Measurements from ENCODE around the gene C1orf50.

Gene C1orf50

DNA sequence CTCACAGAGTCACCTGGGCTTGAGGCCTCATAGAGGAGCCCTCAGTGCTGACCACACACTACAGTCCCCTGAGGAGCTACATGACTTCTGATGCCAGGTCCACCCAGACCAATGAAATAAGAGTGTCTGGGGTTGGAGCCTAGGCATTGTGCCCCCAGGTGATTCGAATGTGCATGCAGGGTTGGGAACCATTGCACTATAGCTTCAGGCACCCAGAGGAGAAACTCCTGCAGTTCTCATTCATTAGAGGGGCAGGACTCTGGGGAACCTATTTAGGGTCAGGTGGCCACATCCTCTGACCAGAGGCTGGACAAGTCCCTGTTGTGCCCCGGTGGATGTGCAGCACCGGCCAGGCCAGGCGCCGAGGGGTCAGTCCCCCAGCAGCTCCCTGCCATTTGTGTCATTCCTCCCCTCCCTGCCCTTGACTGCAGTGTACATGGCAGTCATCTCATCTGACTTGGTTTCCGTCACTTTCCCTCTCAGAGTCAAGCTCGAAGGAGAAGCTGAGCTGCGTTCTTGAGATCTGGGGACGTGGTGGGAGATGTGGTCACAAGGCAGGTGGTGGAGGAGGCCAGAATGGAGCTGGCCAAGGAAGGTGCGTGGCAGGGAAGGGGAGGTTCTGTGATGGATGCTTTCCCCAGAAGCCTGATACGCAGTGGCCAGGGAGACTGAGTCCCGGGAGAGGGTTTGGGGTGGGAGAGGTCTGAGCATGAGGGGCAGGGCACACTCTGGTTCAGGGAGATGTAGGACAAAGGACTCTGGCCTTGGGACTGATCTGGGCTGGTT, 33.4 kb upstream of the C1orf50 start:
- Histone ChIP-seq H3K4me2 (no peak overlapping the region), H3K36me3 (ENCODE audit: insufficient read depth) (no peaks in the 10 kb centered on the region), H3K27ac (no peak overlapping the region), H3K4me1 (ENCODE audit: low read depth, poor library complexity, severe bottlenecking) (peaks cover 3% of the 10 kb centered on the region), H3K9ac (no peak overlapping the region), H2AFZ (ENCODE audit: low read depth) (no peak overlapping the region), H3K27me3 (ENCODE audit: insufficient read depth, low read depth) (no peaks in the 10 kb centered on the region), H3K79me2 (ENCODE audit: insufficient read depth, low read depth) (no peaks in the 10 kb centered on the region), H3K4me3 (IDR thresholded peaks at IDR 0.05; ENCODE audit: insufficient read depth, low read depth, low read length) (no peak overlapping the region), H4K20me1 (ENCODE audit: insufficient read depth) (no peaks in the 10 kb centered on the region)
- TF ChIP-seq, protein P1, sequence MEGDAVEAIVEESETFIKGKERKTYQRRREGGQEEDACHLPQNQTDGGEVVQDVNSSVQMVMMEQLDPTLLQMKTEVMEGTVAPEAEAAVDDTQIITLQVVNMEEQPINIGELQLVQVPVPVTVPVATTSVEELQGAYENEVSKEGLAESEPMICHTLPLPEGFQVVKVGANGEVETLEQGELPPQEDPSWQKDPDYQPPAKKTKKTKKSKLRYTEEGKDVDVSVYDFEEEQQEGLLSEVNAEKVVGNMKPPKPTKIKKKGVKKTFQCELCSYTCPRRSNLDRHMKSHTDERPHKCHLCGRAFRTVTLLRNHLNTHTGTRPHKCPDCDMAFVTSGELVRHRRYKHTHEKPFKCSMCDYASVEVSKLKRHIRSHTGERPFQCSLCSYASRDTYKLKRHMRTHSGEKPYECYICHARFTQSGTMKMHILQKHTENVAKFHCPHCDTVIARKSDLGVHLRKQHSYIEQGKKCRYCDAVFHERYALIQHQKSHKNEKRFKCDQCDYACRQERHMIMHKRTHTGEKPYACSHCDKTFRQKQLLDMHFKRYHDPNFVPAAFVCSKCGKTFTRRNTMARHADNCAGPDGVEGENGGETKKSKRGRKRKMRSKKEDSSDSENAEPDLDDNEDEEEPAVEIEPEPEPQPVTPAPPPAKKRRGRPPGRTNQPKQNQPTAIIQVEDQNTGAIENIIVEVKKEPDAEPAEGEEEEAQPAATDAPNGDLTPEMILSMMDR (conservative IDR thresholded peaks at IDR 0.05; ENCODE audit: low read depth, low read length): no peak

DNA sequence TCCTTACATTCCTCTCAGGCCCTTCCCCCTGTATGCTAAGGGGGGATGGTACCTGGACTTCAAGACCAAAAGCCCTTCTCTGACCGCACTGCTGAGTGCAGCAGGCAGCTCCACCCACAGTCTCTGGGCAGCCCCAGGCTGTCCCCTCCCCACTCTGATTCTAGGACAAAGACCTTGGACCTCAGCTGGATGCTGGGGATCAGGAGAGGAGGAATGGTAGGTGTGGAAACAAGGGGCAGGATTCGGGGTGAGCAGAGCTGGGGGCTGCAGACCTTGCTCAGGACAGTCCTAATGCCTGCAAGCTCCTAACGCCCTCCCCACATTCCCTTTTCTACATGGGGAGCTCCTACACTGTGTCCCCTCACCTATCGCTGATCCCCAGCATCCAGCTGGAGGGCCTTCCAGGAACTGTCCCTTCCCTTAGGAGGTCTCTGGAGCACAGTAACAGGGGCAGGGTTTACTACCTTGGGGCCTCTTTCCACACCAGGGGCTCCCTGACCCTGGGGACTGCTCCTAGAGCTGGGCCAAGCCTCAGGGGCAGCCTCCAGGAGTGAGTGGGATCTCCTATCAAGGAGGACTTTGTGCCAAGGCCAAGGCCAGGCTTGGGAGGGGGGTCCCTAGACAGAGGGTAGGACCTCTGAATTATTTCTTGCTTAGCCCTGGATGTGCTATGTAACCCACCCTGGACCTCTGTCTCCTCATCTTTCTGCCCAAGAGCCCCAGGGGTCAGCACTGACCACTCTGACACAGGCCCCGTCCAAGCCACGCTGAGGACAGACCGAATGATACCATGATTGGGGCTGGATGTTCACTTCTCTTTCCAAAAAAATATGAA, 32.6 kb upstream of the C1orf50 start:
- no peak overlapping the region for H3K4me3 ChIP-seq (IDR thresholded peaks at IDR 0.05; ENCODE audit: insufficient read depth, low read depth, low read length)
- no peaks in the 10 kb centered on the region for H3K79me2 ChIP-seq (ENCODE audit: insufficient read depth, low read depth)
- no peaks in the 10 kb centered on the region for H4K20me1 ChIP-seq (ENCODE audit: insufficient read depth)
- H3K27ac ChIP-seq: no peak overlapping the region
- no peaks in the 10 kb centered on the region for H3K36me3 ChIP-seq (ENCODE audit: insufficient read depth)
- TF ChIP-seq, protein P1 (conservative IDR thresholded peaks at IDR 0.05; ENCODE audit: low read depth, low read length): no peak
- no peak overlapping the region for H3K9ac ChIP-seq
- H3K27me3 ChIP-seq (ENCODE audit: insufficient read depth, low read depth): no peaks in the 10 kb centered on the region
- peaks cover 3% of the 10 kb centered on the region for H3K4me1 ChIP-seq (ENCODE audit: low read depth, poor library complexity, severe bottlenecking)
- H3K4me2 ChIP-seq: no peak overlapping the region
- no peak overlapping the region for H2AFZ ChIP-seq (ENCODE audit: low read depth)

DNA sequence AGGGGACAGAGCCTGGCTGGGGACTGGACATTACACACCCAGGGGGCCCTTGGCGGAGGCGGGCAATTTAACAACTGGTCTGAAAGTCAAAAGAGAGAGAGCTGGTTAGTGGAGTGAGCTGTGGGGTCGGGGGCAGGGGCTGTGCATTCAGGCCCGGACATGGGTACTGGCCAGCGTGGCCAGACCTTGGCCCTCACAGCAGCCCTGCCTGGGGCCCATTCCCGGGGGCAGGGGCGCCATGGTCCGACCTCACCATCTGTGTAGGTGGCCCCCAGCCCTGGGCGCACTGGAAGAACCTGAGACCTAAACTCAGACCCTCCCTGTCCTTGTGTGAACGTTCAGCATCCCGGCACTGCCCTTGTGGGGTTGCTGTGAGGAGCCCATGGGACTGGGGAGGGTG, 32.0 kb upstream of the C1orf50 start:
- Histone ChIP-seq H3K36me3 (ENCODE audit: insufficient read depth) (no peaks in the 10 kb centered on the region), H3K27ac (no peak overlapping the region), H3K27me3 (ENCODE audit: insufficient read depth, low read depth) (no peaks in the 10 kb centered on the region), H3K79me2 (ENCODE audit: insufficient read depth, low read depth) (no peaks in the 10 kb centered on the region), H3K4me2 (no peak overlapping the region), H4K20me1 (ENCODE audit: insufficient read depth) (no peaks in the 10 kb centered on the region), H3K4me3 (IDR thresholded peaks at IDR 0.05; ENCODE audit: insufficient read depth, low read depth, low read length) (no peak overlapping the region), H2AFZ (ENCODE audit: low read depth) (no peak overlapping the region), H3K9ac (no peak overlapping the region), H3K4me1 (ENCODE audit: low read depth, poor library complexity, severe bottlenecking) (peaks cover 3% of the 10 kb centered on the region)
- TF ChIP-seq, protein P1 (conservative IDR thresholded peaks at IDR 0.05; ENCODE audit: low read depth, low read length): no peak

DNA sequence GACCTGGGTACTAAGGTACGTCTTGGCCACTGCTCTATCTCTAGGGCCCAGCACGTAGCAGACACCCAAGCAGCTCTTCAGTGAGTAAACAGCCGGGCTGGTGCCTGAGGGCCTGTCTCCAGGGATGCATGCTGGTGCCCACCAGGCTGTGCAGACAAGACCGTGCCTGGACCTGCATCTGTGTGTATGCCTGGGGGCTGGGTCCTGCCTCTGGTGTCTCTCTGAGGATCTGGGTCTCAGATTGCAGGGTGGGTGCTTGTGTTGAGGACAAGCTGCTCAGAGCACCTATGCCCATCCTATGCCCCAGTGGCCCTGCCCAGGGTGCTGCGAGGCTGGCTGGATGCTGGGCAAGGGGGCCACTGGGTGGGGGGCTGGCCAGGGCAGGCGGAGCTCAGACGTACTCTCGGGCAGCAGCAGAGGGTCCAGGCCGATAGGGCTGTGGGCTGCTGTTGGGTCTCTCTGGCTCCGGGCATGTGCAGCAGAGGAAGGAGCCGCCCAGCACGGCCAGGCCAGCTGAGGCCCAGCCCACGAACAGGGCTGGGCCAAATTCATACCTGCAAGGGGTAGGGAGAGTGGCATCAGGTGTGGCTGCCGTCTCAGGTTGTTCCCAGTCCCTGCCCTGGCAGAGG, 31.5 kb upstream of the C1orf50 start:
- Histone ChIP-seq H3K27me3 (ENCODE audit: insufficient read depth, low read depth) (no peaks in the 10 kb centered on the region), H4K20me1 (ENCODE audit: insufficient read depth) (no peaks in the 10 kb centered on the region), H3K4me3 (IDR thresholded peaks at IDR 0.05; ENCODE audit: insufficient read depth, low read depth, low read length) (no peak overlapping the region), H2AFZ (ENCODE audit: low read depth) (no peak overlapping the region), H3K9ac (no peak overlapping the region), H3K27ac (no peak overlapping the region), H3K4me2 (no peak overlapping the region), H3K79me2 (ENCODE audit: insufficient read depth, low read depth) (no peaks in the 10 kb centered on the region), H3K36me3 (ENCODE audit: insufficient read depth) (no peaks in the 10 kb centered on the region), H3K4me1 (ENCODE audit: low read depth, poor library complexity, severe bottlenecking) (peaks cover 3% of the 10 kb centered on the region)
- TF ChIP-seq, protein P1 (conservative IDR thresholded peaks at IDR 0.05; ENCODE audit: low read depth, low read length): no peak

Measured in KMS-11 (cell line).